HG03457 (cell line): Measurements from ENCODE around the gene PCBP1.
"Not testable (repeated sequence)": the region's sequence is repeated elsewhere in the genome, so short reads cannot be mapped to it uniquely, and the experiment has no call there.

Experiments used
- ATAC-seq: cut with Tn5 transposase; IDR thresholded peaks from one replicate; pipeline ENCODE4 v1.9.1; 2021; ENCODE audit warnings: moderate number of reproducible peaks; ENCODE audit not compliant: unreplicated experiment

The PCBP1 gene

DNA sequence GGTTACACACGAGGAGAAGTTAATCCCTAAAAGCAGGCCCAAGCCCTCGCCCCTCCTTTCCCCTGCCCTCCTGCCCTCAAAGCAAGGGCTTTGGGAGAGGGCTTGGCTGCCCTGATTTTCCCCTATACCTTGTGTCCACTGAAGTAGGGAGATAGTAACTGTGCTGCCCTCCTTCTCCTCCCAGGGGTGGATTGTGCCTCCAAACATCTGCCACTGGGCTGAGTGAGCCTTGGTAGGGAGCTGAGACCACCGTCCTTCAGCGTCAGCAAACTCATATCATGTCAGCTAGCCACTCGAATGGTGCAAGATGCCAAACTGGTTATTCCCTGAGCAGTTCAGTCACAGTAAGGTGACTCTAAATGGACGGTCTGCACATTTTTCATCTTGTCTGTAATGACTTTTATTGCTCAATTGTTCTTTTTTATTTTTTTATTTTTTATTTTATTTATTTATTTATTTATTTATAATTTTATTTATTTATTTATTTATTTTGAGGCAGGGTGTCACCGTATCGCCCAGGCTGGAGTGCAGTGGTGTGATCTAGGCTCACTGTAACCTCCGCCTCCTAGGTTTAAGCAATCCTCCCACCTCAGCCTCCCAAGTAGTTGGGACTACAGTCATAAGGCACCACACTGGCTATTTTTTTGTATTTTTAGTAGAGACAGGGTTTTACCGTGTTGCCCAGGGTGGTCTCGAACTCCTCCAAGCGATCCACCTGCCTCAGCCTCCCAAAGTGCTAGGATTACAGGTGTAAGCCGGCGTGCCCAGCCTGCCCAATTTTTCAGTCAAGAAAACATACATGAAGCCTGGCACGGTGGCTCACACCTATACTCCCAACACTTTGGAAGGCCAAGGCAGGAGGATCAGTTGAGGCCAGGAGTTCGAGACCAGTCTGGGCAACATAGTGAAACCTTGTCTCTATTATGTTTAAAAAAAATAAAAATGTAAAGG, 8.7 kb downstream of the PCBP1 start:
- no peak for ATAC-seq

DNA sequence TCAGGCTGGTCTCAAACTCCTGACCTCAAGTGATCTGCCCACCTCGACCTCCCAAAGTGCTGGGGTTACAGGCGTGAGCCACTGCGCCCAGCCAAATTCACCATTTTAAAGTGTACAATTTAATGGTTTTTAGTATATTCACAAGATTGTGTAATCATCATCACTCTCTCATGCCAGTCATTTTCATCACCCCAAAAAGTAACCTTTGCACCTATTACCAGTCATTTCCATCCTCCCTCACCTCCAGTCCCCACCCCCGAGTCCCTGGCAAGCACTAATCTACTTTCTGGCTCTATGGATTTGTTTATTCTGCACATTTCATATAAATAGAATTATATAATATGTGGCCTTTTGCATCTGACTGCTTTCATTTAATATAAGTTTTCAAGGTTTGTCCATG, 10.8 kb downstream of the PCBP1 start:
- ATAC-seq = no peak

DNA sequence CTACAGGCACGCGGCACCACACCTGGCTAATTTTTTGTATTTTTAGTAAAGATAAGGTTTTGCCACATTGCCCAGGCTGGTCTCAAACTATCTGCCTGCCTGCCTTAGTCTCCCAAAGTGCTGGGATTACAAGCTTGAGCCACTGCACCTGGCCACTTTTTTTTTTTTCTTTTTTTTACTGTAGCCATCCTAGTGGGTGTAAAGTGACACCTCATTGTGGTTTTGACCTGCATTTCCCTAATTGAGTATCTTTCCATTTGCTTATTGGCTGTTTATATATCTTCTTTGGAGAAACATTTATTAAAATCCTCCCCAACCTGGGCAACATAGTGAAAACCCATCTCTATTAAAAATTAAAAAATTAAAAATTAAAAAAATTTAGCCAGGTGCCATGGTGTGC, 12.0 kb downstream of the PCBP1 start:
- ATAC-seq = no peak

DNA sequence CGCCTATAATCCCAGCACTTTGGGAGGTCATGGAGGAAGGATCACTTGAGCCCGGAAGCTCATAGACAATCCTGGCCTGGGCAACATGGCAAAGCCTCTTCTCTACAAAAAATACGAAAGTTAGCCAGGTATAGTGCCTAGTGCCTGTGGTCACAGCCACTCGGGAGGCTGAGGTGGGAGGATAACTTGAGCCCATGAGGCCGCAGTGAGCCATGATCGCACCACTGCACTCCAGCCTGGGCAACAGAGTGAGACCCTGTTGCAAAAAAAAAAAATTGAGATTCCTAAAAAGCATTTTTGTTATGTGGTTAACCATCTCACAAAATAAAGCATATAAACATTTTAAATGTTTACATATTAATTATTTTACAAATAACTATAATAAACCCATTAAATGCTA, 13.9 kb downstream of the PCBP1 start:
- ATAC-seq = no peak

GRCh38 chr2:70101686-70102085, 14.4 kb downstream of the PCBP1 start:
- ATAC-seq = not testable (repeated sequence)

- not testable (repeated sequence) for ATAC-seq
Observed at GRCh38 chr2:70102323-70102905, 15.1 kb downstream of the PCBP1 start.

GRCh38 chr2:70103531-70104061, 16.3 kb downstream of the PCBP1 start:
- ATAC-seq = no peak

GRCh38 chr2:70104231-70105111, 17.2 kb downstream of the PCBP1 start:
- no peak for ATAC-seq

GRCh38 chr2:70106138-70106537, 18.9 kb downstream of the PCBP1 start:
- ATAC-seq = not testable (repeated sequence)

GRCh38 chr2:70110397-70110796, 23.1 kb downstream of the PCBP1 start:
- not testable (repeated sequence) for ATAC-seq

DNA sequence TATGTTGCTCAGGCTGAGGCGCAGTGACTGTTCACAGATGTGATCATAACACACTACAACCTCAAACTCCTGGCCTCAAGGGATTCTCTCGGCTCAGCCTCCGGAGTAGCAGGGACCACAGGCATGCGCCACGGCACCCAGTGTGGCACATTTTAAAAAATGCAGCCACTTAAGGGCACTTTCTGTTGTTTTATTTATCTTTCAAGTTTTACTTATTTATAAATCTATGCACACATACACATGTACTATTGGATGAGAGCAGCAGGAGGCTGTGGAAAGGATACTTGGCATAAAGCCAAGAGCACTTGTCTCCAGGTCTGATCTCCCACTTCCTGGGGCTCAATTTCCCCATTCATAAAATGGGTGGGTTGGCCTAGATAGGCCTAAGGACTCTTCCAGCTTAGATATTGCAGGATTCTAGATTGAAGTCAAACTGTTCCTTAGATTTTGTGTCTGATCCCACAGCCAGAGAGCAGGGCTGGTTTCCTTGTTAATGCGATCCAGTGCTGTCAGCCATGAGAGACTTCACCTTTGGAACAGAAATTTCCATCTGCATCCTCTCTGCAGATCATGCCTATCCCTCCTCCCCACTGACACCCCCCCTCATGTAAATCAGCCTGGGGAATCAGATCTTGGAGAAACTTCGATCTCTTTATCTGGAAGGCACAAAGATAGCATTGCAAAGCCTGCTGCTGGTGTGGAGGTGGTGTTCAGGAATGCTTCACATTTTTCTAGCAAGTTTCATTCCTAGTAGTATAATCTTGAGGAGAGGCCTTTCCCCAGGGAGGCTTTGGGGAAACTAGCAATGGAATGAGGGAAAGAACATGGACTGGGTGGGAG, 24.7 kb downstream of the PCBP1 start:
- ATAC-seq = no peak

- no peak for ATAC-seq
Observed at GRCh38 chr2:70113359-70114070, 26.2 kb downstream of the PCBP1 start.

- peak; percentile 38 for ATAC-seq
Observed at GRCh38 chr2:70115646-70116442, 28.6 kb downstream of the PCBP1 start.

GRCh38 chr2:70116936-70117552, 29.8 kb downstream of the PCBP1 start:
- ATAC-seq = no peak

- no peak for ATAC-seq
Observed at GRCh38 chr2:70118798-70119454, 31.6 kb downstream of the PCBP1 start.

DNA sequence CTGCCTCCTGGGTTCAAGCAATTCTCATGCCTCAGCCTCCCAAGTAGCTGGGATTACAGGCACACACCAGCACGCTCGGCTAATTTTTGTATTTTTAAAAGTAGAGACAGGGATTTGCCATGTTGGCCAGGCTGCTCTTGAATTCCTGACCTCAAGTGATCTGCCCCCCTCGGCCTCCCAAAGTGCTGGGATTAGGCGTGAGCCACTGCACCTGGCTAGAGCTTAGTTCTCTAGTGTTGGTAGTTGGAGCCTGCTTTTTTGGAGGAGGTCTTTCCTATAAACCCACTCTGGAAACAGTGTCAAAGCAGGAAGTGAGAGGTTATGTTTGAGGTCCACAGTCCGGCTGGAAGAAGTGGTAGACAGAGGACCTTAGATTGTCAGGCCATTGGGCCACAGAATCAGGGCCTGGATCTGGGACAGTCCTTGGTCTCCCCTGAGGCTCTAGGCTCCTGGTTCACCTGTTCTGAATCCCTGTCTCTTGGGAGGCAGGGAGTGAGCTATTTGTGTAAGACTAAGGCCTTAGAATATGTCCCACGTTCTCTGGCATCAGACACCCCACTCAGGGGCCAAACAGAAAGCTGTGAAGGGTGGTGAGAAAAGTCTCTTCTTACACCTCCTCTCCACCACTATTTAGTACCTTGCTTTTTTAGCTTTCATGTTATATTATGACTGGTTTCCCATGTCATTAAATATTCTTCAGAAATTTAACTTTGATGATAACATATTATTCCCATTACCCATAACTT, 34.5 kb downstream of the PCBP1 start:
- ATAC-seq = no peak

- no peak for ATAC-seq
Observed at GRCh38 chr2:70122470-70122869, 35.2 kb downstream of the PCBP1 start.
